GM12878 (cell line): ENCODE results near the gene GPR108. TPM values are rescaled to one million over a fixed set of nuclear protein-coding genes. Genes with fewer than 3 reads are reported as not detected.

ENCODE experiments used
- ATF7 ChIP-seq: fragments of 450-650 bp; IDR thresholded peaks from 2 replicates; pipeline ENCODE4 v1.6.1; 2016; ENCODE audit warnings: low read depth, mild to moderate bottlenecking
- BMI1 ChIP-seq: fragments of 450-650 bp; IDR thresholded peaks from 2 replicates; pipeline ENCODE4 v1.6.1; 2016; ENCODE audit warnings: mild to moderate bottlenecking, moderate library complexity, borderline replicate concordance
- EGR1 ChIP-seq, 2 experiments: IDR thresholded peaks; 1 replicate in 1 of 2; 2 replicates in 1 of 2; pipeline ENCODE4 v1.6.1; 2011 to 2012; ENCODE audit warnings: low read depth in 2 of 2, low read length in 2 of 2, borderline replicate concordance in 1 of 2, mild to moderate bottlenecking in 1 of 2, moderate library complexity in 1 of 2
- FOS ChIP-seq: IDR thresholded peaks from 3 replicates; pipeline ENCODE4 v1.6.1; 2011; ENCODE audit warnings: borderline replicate concordance; ENCODE audit not compliant: insufficient read length; ENCODE audit errors: extremely low read depth
- HDGF ChIP-seq: fragments of 450-650 bp; IDR thresholded peaks from 2 replicates; pipeline ENCODE4 v1.6.1; 2016; ENCODE audit warnings: antibody characterized with exemption
- IKZF2 ChIP-seq, 2 experiments: fragments of 450-650 bp; IDR thresholded peaks; 2 replicates each; pipeline ENCODE4 v1.6.1; 2017; ENCODE audit warnings: mild to moderate bottlenecking in 2 of 2, moderate library complexity in 2 of 2
- RAD21 ChIP-seq: IDR thresholded peaks from 2 replicates; pipeline ENCODE4 v1.6.1; 2011; ENCODE audit warnings: mild to moderate bottlenecking, low read depth, low read length, moderate library complexity; ENCODE audit not compliant: insufficient read depth
- RB1 ChIP-seq: fragments of 450-650 bp; formaldehyde crosslinking; IDR thresholded peaks from 2 replicates; pipeline ENCODE4 v1.6.1; 2017; ENCODE audit warnings: mild to moderate bottlenecking, borderline replicate concordance
- SREBF1 ChIP-seq: IDR thresholded peaks from 2 replicates; pipeline ENCODE4 v1.6.1; 2012; ENCODE audit warnings: mild to moderate bottlenecking, low read length
- STAT1 ChIP-seq: fragments of 450-650 bp; conservative IDR thresholded peaks from 2 replicates; pipeline ENCODE4 v1.6.1; 2014; ENCODE audit warnings: antibody characterized with exemption, mild to moderate bottlenecking
- STAT3 ChIP-seq: IDR thresholded peaks from 2 replicates; pipeline ENCODE4 v1.6.1; 2011; ENCODE audit warnings: low read depth, low read length, improper control_type of control experiment
- TCF3 ChIP-seq: IDR thresholded peaks from 2 replicates; pipeline ENCODE4 v1.6.1; 2012; ENCODE audit warnings: low read depth, mild to moderate bottlenecking, low read length, borderline replicate concordance; ENCODE audit not compliant: insufficient read depth
- WRNIP1 ChIP-seq: IDR thresholded peaks from 2 replicates; pipeline ENCODE4 v1.6.1; 2011; ENCODE audit warnings: low read depth, low read length, improper control_type of control experiment, borderline replicate concordance
- YY1 ChIP-seq: IDR thresholded peaks from 2 replicates; pipeline ENCODE4 v1.6.1; 2011; ENCODE audit warnings: low read depth, mild to moderate bottlenecking, low read length
- ZNF622 ChIP-seq: fragments of 450-650 bp; IDR thresholded peaks from 2 replicates; pipeline ENCODE4 v1.6.1; 2017; ENCODE audit warnings: mild to moderate bottlenecking, inconsistent platforms
- ZSCAN29 ChIP-seq: fragments of 450-650 bp; IDR thresholded peaks from 2 replicates; pipeline ENCODE4 v1.6.1; 2017; ENCODE audit warnings: mild to moderate bottlenecking, moderate library complexity
- polyA plus RNA-seq, 11 experiments: library from polyadenylated mRNA; depleted of rRNA in 4 of 11; unstranded in 6 of 11; stranded (reverse) in 5 of 11; fragments of >200 nt; fragmentation: Nextera tagmentation in 4 of 11; fragmentation: Illumina TruSeq in 1 of 11; extraction: Ambion mirVana in 4 of 11; extraction: Trizol in 1 of 11; gene quantifications; 1 replicate in 1 of 11; 2 replicates in 10 of 11; pipeline versions ENCODE4 v1.2.1 to v1.2.3, GENCODE V29; 2011 to 2016; ENCODE audit warnings: inconsistent platforms in 2 of 11, missing spikeins in 2 of 11, low read depth in 1 of 11
- total RNA-seq, 4 experiments: library from RNA; depleted of rRNA in 3 of 4; stranded (reverse); fragments of >200 nt in 3 of 4; fragmentation: Illumina TruSeq in 1 of 4; extraction: Trizol in 1 of 4; gene quantifications; 2 replicates each; pipeline versions ENCODE4 v1.2.1 to v1.2.3, GENCODE V29; 2013 to 2021
- TF ChIP-seq, protein P1 (sequence below): fragments of 450-650 bp; IDR thresholded peaks from 2 replicates; pipeline ENCODE4 v1.6.1; 2017; ENCODE audit warnings: antibody characterized with exemption, mild to moderate bottlenecking, moderate library complexity
- TF ChIP-seq, protein P2 (sequence below): fragments of 450-650 bp; IDR thresholded peaks from 2 replicates; pipeline ENCODE4 v1.6.1; 2016; ENCODE audit warnings: mild to moderate bottlenecking
- TF ChIP-seq, protein P3 (sequence below): IDR thresholded peaks from 2 replicates; pipeline ENCODE4 v1.6.1; 2011; ENCODE audit warnings: mild to moderate bottlenecking, low read depth, low read length, moderate library complexity; ENCODE audit not compliant: insufficient replicate concordance
- TF ChIP-seq, protein P4 (sequence below): IDR thresholded peaks from 2 replicates; pipeline ENCODE4 v1.6.1; 2012; ENCODE audit warnings: mild to moderate bottlenecking, low read depth, low read length

Gene GPR108
- total and polyA plus RNA-seq, 10 of the 15 experiments (the other 5 are each of a cell fraction or from before 2014, with no cell fraction given): 4.4 to 87.2 (median 57.1) TPM

DNA sequence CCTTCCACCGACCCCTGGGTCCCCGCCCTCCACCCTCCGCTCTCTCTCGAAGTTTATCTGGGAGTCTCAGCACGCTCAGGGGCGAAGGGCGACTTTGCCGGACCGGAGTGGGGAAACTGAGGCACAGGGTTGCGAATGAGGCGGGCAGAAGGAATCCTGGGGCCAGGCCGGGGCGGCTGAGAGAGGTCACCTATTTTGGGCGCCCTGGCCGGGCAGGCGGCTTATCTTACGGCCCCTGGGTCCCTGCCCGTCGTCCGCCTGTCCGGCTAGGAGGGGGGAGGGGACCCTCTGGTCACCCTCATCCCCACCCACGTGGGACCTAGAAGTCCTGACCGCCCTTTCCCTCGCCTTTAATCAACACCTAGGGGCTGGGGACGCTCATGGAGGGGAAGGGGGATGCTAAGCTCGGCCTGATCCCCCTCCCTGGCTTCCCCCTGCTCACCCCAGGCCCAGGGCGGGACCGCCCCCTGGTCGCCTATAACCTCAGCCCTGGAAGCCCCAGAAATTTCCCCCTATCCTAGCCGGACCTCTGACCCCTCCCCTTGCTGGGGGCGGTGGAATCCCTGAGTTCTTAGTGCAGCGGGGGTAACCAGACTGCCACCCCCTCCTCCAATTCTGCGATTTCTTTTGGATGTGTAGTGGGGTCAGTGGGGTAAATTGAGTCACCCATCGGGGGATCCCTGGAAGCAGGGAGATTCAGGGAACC, 2.7 kb upstream of the GPR108 start (continued):
- TF ChIP-seq, protein P1, sequence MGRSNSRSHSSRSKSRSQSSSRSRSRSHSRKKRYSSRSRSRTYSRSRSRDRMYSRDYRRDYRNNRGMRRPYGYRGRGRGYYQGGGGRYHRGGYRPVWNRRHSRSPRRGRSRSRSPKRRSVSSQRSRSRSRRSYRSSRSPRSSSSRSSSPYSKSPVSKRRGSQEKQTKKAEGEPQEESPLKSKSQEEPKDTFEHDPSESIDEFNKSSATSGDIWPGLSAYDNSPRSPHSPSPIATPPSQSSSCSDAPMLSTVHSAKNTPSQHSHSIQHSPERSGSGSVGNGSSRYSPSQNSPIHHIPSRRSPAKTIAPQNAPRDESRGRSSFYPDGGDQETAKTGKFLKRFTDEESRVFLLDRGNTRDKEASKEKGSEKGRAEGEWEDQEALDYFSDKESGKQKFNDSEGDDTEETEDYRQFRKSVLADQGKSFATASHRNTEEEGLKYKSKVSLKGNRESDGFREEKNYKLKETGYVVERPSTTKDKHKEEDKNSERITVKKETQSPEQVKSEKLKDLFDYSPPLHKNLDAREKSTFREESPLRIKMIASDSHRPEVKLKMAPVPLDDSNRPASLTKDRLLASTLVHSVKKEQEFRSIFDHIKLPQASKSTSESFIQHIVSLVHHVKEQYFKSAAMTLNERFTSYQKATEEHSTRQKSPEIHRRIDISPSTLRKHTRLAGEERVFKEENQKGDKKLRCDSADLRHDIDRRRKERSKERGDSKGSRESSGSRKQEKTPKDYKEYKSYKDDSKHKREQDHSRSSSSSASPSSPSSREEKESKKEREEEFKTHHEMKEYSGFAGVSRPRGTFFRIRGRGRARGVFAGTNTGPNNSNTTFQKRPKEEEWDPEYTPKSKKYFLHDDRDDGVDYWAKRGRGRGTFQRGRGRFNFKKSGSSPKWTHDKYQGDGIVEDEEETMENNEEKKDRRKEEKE: no peak
- TF ChIP-seq WRNIP1 (no peak), IKZF2 (IDR thresholded peaks at IDR 0.05) (no peak), SREBF1 (no peak), ZNF622 (no peak), RB1 (peak; percentile 20; the same call in 1 of the 2 replicates), TCF3 (no peak), RAD21 (no peak), ATF7 (no peak), HDGF (no peak), BMI1 (no peak), YY1 (peak; percentile 18; the same call in 1 of the 2 replicates), EGR1 (IDR thresholded peaks at IDR 0.05; ENCODE audit: borderline replicate concordance in 1 of 2, low read depth in 2 of 2, low read length in 2 of 2) (peak in 1 of 2 experiments; percentile 42; a peak in 1 of 3 replicates), STAT3 (no peak), STAT1 (no peak), ZSCAN29 (no peak), FOS (no peak)
- TF ChIP-seq, protein P2, sequence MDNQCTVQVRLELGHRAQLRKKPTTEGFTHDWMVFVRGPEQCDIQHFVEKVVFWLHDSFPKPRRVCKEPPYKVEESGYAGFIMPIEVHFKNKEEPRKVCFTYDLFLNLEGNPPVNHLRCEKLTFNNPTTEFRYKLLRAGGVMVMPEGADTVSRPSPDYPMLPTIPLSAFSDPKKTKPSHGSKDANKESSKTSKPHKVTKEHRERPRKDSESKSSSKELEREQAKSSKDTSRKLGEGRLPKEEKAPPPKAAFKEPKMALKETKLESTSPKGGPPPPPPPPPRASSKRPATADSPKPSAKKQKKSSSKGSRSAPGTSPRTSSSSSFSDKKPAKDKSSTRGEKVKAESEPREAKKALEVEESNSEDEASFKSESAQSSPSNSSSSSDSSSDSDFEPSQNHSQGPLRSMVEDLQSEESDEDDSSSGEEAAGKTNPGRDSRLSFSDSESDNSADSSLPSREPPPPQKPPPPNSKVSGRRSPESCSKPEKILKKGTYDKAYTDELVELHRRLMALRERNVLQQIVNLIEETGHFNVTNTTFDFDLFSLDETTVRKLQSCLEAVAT: no peak
- TF ChIP-seq, protein P3, sequence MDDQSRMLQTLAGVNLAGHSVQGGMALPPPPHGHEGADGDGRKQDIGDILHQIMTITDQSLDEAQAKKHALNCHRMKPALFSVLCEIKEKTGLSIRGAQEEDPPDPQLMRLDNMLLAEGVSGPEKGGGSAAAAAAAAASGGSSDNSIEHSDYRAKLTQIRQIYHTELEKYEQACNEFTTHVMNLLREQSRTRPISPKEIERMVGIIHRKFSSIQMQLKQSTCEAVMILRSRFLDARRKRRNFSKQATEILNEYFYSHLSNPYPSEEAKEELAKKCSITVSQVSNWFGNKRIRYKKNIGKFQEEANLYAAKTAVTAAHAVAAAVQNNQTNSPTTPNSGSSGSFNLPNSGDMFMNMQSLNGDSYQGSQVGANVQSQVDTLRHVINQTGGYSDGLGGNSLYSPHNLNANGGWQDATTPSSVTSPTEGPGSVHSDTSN: no peak
- TF ChIP-seq, protein P4, sequence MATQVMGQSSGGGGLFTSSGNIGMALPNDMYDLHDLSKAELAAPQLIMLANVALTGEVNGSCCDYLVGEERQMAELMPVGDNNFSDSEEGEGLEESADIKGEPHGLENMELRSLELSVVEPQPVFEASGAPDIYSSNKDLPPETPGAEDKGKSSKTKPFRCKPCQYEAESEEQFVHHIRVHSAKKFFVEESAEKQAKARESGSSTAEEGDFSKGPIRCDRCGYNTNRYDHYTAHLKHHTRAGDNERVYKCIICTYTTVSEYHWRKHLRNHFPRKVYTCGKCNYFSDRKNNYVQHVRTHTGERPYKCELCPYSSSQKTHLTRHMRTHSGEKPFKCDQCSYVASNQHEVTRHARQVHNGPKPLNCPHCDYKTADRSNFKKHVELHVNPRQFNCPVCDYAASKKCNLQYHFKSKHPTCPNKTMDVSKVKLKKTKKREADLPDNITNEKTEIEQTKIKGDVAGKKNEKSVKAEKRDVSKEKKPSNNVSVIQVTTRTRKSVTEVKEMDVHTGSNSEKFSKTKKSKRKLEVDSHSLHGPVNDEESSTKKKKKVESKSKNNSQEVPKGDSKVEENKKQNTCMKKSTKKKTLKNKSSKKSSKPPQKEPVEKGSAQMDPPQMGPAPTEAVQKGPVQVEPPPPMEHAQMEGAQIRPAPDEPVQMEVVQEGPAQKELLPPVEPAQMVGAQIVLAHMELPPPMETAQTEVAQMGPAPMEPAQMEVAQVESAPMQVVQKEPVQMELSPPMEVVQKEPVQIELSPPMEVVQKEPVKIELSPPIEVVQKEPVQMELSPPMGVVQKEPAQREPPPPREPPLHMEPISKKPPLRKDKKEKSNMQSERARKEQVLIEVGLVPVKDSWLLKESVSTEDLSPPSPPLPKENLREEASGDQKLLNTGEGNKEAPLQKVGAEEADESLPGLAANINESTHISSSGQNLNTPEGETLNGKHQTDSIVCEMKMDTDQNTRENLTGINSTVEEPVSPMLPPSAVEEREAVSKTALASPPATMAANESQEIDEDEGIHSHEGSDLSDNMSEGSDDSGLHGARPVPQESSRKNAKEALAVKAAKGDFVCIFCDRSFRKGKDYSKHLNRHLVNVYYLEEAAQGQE: no peak
